Measurements from ENCODE around the gene PAM. TPM values are rescaled to one million over a fixed set of nuclear protein-coding genes. Genes with fewer than 3 reads are reported as not detected.

Gene PAM
- total RNA-seq, 6 experiments from 2014 or later = 10.9 to 22.7 (median 16.8) TPM

- WGBS (ENCODE audit: insufficient coverage, low coverage, low lambda C conversion rate, missing lambda C conversion rate) = no CpG with 5 or more reads among the region's 6 CpGs
- DNase-seq (peak in 1 of 3 donors; percentile 11), ATAC-seq (peak in 1 of 4 donors; percentile 26)
- H3K9me3 ChIP-seq = no peaks in the 10 kb centered on the region
- no peak overlapping the region for H3K4me3 ChIP-seq
- no peaks in the 10 kb centered on the region for H3K27me3 ChIP-seq
- intact Hi-C loops (cut with DNase I) = no loop called here
- no peaks in the 10 kb centered on the region for H3K36me3 ChIP-seq
- no peak for TF ChIP-seq CTCF (IDR thresholded peaks at IDR 0.05)
- no peak for TF ChIP-seq POLR2A (IDR thresholded peaks at IDR 0.05)
- no peaks in the 10 kb centered on the region for H3K4me1 ChIP-seq
- no peak overlapping the region for H3K27ac ChIP-seq
Observed at GRCh38 chr5:103033696-103034095, 278.6 kb downstream of the PAM start.

- H3K27me3 ChIP-seq = no peaks in the 10 kb centered on the region
- no CpG with 5 or more reads among the region's 8 CpGs for WGBS (ENCODE audit: insufficient coverage, low coverage, low lambda C conversion rate, missing lambda C conversion rate)
- TF ChIP-seq CTCF (IDR thresholded peaks at IDR 0.05) (no peak), POLR2A (IDR thresholded peaks at IDR 0.05) (no peak)
- intact Hi-C loops (cut with DNase I) = no loop called here
- no peaks in the 10 kb centered on the region for H3K9me3 ChIP-seq
- H3K4me3 ChIP-seq = no peak overlapping the region
- no peaks in the 10 kb centered on the region for H3K4me1 ChIP-seq
- ATAC-seq (no peak), DNase-seq (no peak)
- no peaks in the 10 kb centered on the region for H3K36me3 ChIP-seq
- no peak overlapping the region for H3K27ac ChIP-seq
Observed at GRCh38 chr5:103034662-103035392, 279.7 kb downstream of the PAM start.

- TF ChIP-seq POLR2A (IDR thresholded peaks at IDR 0.05) (no peak), CTCF (IDR thresholded peaks at IDR 0.05) (no peak)
- H3K4me1 ChIP-seq = no peaks in the 10 kb centered on the region
- no peaks in the 10 kb centered on the region for H3K27me3 ChIP-seq
- no peak for DNase-seq
- no peaks in the 10 kb centered on the region for H3K36me3 ChIP-seq
- intact Hi-C loops (cut with DNase I) = no loop called here
- H3K9me3 ChIP-seq = no peaks in the 10 kb centered on the region
- no peak overlapping the region for H3K27ac ChIP-seq
- no peak overlapping the region for H3K4me3 ChIP-seq
- WGBS (ENCODE audit: insufficient coverage, low coverage, low lambda C conversion rate, missing lambda C conversion rate) = 70% methylated on average over 1 of the region's 2 CpGs
- no peak for ATAC-seq
Observed at GRCh38 chr5:103035701-103036100, 280.6 kb downstream of the PAM start.

- Histone ChIP-seq H3K4me1 (no peaks in the 10 kb centered on the region), H3K4me3 (no peak overlapping the region), H3K27me3 (no peaks in the 10 kb centered on the region), H3K9me3 (no peaks in the 10 kb centered on the region), H3K27ac (no peak overlapping the region), H3K36me3 (no peaks in the 10 kb centered on the region)
- WGBS (ENCODE audit: insufficient coverage, low coverage, low lambda C conversion rate, missing lambda C conversion rate) = 69% methylated on average over 2 of the region's 2 CpGs
- no peak for DNase-seq
- no peak for ATAC-seq
- TF ChIP-seq POLR2A (IDR thresholded peaks at IDR 0.05) (no peak), CTCF (IDR thresholded peaks at IDR 0.05) (no peak)
- intact Hi-C loops (cut with DNase I) = no loop called here
Observed at GRCh38 chr5:103036601-103037000, 281.5 kb downstream of the PAM start.
